Panc1 (cell line): ENCODE measurements around the gene NCAPD3. TPM values are rescaled to one million over a fixed set of nuclear protein-coding genes. Genes with fewer than 3 reads are reported as not detected.

Experiments used
- ATAC-seq: fragments of 200-7000 bp; cut with Tn5 transposase; 2 replicates; pipeline ENCODE4 v1.9.1; 2020; ENCODE audit warnings: mild to moderate bottlenecking, moderate library complexity
- BruUV-seq: library from RNA; stranded (reverse); fragments of 400-500 nt; replicated peaks from 2 replicates; lab custom pipeline; 2021; lab: Mats Ljungman, UMichigan
- CTCF ChIA-PET: fragments of 300-600 bp; sonication (Branson Sonifier 250); formaldehyde crosslinking; loops from one replicate; lab custom pipeline; 2022; ENCODE audit warnings: antibody characterized with exemption; lab: Charles Lee
- POLR2A ChIA-PET: fragments of 300-600 bp; sonication (Branson Sonifier 250); formaldehyde crosslinking; loops from one replicate; lab custom pipeline; 2022; ENCODE audit warnings: antibody characterized with exemption; lab: Charles Lee
- DNase-seq: peaks from one replicate; pipeline ENCODE4 v3.0.0-alpha.2; 2010; ENCODE audit warnings: low read depth, low spot score
- H3K27ac ChIP-seq: 2 replicates; pipeline ENCODE4 v1.5.1; 2011; ENCODE audit warnings: mild to moderate bottlenecking, low read length, inconsistent platforms
- H3K27me3 ChIP-seq: fragments of 200-500 bp; sonication (Bioruptor generic); 2 replicates; pipeline ENCODE4 v1.6.0; 2014; ENCODE audit warnings: low read length, inconsistent platforms; ENCODE audit not compliant: control insufficient read depth, insufficient read depth
- H3K36me3 ChIP-seq: fragments of 200-500 bp; sonication (Bioruptor generic); 2 replicates; pipeline ENCODE4 v1.5.1; 2014; ENCODE audit warnings: inconsistent platforms, mild to moderate bottlenecking, low read length, moderate library complexity; ENCODE audit not compliant: control insufficient read depth, insufficient read depth
- H3K4me1 ChIP-seq: 2 replicates; pipeline ENCODE4 v1.5.1; 2011; ENCODE audit warnings: inconsistent platforms, mild to moderate bottlenecking, low read length, moderate library complexity; ENCODE audit not compliant: control insufficient read depth, insufficient read depth
- H3K4me3 ChIP-seq, 2 experiments: 2 replicates each; pipeline ENCODE4 v1.5.1; 2011 to 2012; ENCODE audit warnings: low read depth in 2 of 2, low read length in 2 of 2, mild to moderate bottlenecking in 2 of 2, inconsistent platforms in 1 of 2, moderate library complexity in 1 of 2
- H3K9me3 ChIP-seq: fragments of 200-500 bp; sonication (Bioruptor generic); 2 replicates; pipeline ENCODE4 v1.5.1; 2014; ENCODE audit warnings: low read depth, mild to moderate bottlenecking, inconsistent platforms, low read length, moderate library complexity; ENCODE audit not compliant: control insufficient read depth, insufficient read depth
- CTCF ChIP-seq: fragments of 450-650 bp; IDR thresholded peaks from 2 replicates; pipeline ENCODE4 v1.5.1; 2017; ENCODE audit warnings: mild to moderate bottlenecking
- POLR2AphosphoS5 ChIP-seq: IDR thresholded peaks from 2 replicates; pipeline ENCODE4 v1.6.1; 2012; ENCODE audit warnings: mild to moderate bottlenecking, low read depth, low read length, moderate library complexity
- REST ChIP-seq, 2 experiments: IDR thresholded peaks; 2 replicates each; pipeline ENCODE4 v1.6.1; 2011 to 2012; ENCODE audit warnings: low read depth in 2 of 2, control low read depth in 1 of 2, low read length in 1 of 2, mild to moderate bottlenecking in 1 of 2, moderate library complexity in 1 of 2; ENCODE audit not compliant: insufficient read depth in 1 of 2
- SIN3A ChIP-seq: IDR thresholded peaks from 2 replicates; pipeline ENCODE4 v1.6.1; 2012; ENCODE audit warnings: low read depth, mild to moderate bottlenecking, low read length, moderate library complexity, borderline replicate concordance; ENCODE audit not compliant: insufficient read depth
- TCF7L2 ChIP-seq: IDR thresholded peaks from 2 replicates; pipeline ENCODE4 v1.6.1; 2011; ENCODE audit warnings: mild to moderate bottlenecking, low read depth, low read length, inconsistent platforms
- in situ Hi-C: cut with HindIII; loops from 2 replicates; pipeline ENCODE4 v1.10.0; 2016; ENCODE audit warnings: low sequenced_read_pairs, low pct_unique_long_range_greater_than_20kb
- intact Hi-C: fragments of 100-400 bp; cut with micrococcal nuclease; formaldehyde crosslinking; loops from one replicate; pipeline ENCODE4 v1.10.0; 2022; ENCODE audit not compliant: unreplicated experiment
- total RNA-seq: library from RNA; stranded (reverse); gene quantifications from one replicate; pipeline ENCODE4 v1.2.1, GENCODE V29; 2021; ENCODE audit not compliant: unreplicated experiment

NCAPD3 gene
- total RNA-seq, 1 experiment from 2014 or later = 75.9 TPM

GRCh38 chr11:134110252-134110815 is 113.4 kb downstream of the NCAPD3 start:
- POLR2A ChIA-PET = no interaction called here
- Histone ChIP-seq H3K27ac (no peak overlapping the region), H3K36me3 (no peaks in the 10 kb centered on the region), H3K4me1 (no peaks in the 10 kb centered on the region), H3K4me3 (no peak overlapping the region), H3K27me3 (no peaks in the 10 kb centered on the region), H3K9me3 (no peaks in the 10 kb centered on the region)
- TF ChIP-seq SIN3A (no peak), CTCF (no peak), REST (IDR thresholded peaks at IDR 0.05; ENCODE audit: insufficient read depth in 1 of 2, low read depth in 2 of 2, low read length in 1 of 2) (no peak), POLR2AphosphoS5 (no peak), TCF7L2 (no peak)
- no TSS peak for BruUV-seq
- CTCF ChIA-PET = no interaction called here
- intact Hi-C loops = no loop called here
- ATAC-seq (no peak), DNase-seq (no peak)
- in situ Hi-C loops = no loop called here

Other genes with a start within 250 kb of the NCAPD3 start
- gene JAM3, start 154.9 kb downstream of the NCAPD3 start, total RNA-seq = 45.4 TPM
- gene VPS26B, start 704 bp upstream of the NCAPD3 start, total RNA-seq = 69.4 TPM
- 33.6 TPM for gene THYN1, start 29.4 kb upstream of the NCAPD3 start, total RNA-seq
- gene ACAD8, start 29.6 kb upstream of the NCAPD3 start, total RNA-seq = 28.4 TPM
- gene GLB1L3, start 52.4 kb upstream of the NCAPD3 start, total RNA-seq = not detected
- 10.4 TPM for gene GLB1L2, start 108.0 kb upstream of the NCAPD3 start, total RNA-seq
- gene B3GAT1, start 188.3 kb upstream of the NCAPD3 start, total RNA-seq = 0.10 TPM